Loucy (cell line): ENCODE results near the gene MYO18A.

Experiments
- EZH2phosphoT487 ChIP-seq: fragments of 200-600 bp; IDR thresholded peaks from 2 replicates; pipeline ENCODE4 v1.6.1; 2018; ENCODE audit warnings: antibody characterized with exemption, mild to moderate bottlenecking, moderate library complexity, borderline replicate concordance
- TF ChIP-seq, protein P1 (sequence below): fragments of 200-600 bp; sonication (generic); conservative IDR thresholded peaks from 2 replicates; pipeline ENCODE4 v1.5.1; 2014; ENCODE audit warnings: mild to moderate bottlenecking, antibody characterized with exemption, low read length

DNA sequence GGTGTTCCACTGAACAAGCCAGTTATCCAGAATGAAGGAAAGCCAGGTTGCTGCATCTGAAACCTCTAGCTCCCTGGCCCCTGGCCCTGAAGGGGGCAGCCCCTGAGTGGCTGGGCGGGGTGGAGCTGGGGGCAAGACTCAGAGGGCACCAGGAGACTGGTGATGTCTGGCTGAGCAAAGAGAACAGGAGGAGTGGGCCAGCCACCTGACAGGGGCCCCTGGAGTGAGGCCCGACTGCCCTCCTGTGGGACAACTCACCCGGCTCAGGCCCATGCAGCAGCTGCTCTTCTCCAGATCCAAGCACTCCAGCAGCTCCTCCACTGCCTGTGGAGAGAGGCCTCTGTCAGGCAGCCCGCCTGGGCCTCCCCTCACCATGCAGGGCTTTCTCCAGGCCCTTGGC lies 76.9 kb downstream of the MYO18A start:
- TF ChIP-seq, protein P1, sequence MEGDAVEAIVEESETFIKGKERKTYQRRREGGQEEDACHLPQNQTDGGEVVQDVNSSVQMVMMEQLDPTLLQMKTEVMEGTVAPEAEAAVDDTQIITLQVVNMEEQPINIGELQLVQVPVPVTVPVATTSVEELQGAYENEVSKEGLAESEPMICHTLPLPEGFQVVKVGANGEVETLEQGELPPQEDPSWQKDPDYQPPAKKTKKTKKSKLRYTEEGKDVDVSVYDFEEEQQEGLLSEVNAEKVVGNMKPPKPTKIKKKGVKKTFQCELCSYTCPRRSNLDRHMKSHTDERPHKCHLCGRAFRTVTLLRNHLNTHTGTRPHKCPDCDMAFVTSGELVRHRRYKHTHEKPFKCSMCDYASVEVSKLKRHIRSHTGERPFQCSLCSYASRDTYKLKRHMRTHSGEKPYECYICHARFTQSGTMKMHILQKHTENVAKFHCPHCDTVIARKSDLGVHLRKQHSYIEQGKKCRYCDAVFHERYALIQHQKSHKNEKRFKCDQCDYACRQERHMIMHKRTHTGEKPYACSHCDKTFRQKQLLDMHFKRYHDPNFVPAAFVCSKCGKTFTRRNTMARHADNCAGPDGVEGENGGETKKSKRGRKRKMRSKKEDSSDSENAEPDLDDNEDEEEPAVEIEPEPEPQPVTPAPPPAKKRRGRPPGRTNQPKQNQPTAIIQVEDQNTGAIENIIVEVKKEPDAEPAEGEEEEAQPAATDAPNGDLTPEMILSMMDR: no peak
- TF ChIP-seq EZH2phosphoT487: no peak
